HEK293 (cell line): ENCODE results near the gene HECTD4.

Source experiments
- CTCF ChIA-PET: fragments of 350-600 bp; formaldehyde crosslinking; extraction: SDS; loops from one replicate; lab custom pipeline; 2021; ENCODE audit warnings: antibody characterized with exemption; lab: Yijun Ruan, JAX
- POLR2A ChIA-PET: fragments of 300-600 bp; formaldehyde crosslinking; extraction: SDS; loops from one replicate; lab custom pipeline; 2020; ENCODE audit warnings: antibody characterized with exemption, inconsistent platforms; lab: Yijun Ruan, JAX
- H3K27ac ChIP-seq: fragments of 200-500 bp; sonication (Bioruptor generic); 2 replicates; pipeline ENCODE4 v1.5.1; 2014; ENCODE audit warnings: low read depth, low read length, control low read depth, inconsistent platforms; ENCODE audit errors: extremely low read depth
- H3K36me3 ChIP-seq, 2 experiments: fragments of 200-500 bp in 1 of 2; sonication (Bioruptor generic) in 1 of 2; 1 replicate in 1 of 2; 2 replicates in 1 of 2; pipeline ENCODE4 v1.5.1; 2014 to 2017; ENCODE audit warnings: inconsistent platforms in 2 of 2, low read length in 2 of 2; ENCODE audit not compliant: control insufficient read depth in 2 of 2, insufficient read depth in 1 of 2
- H3K4me1 ChIP-seq: fragments of 200-500 bp; sonication (Bioruptor generic); 2 replicates; pipeline ENCODE4 v1.5.1; 2014; ENCODE audit warnings: mild to moderate bottlenecking, low read length, inconsistent platforms; ENCODE audit not compliant: control insufficient read depth, insufficient read depth
- H3K4me3 ChIP-seq: 2 replicates; pipeline ENCODE4 v1.5.1; 2011; ENCODE audit warnings: low read depth, mild to moderate bottlenecking, control low read depth, low read length, moderate library complexity
- H3K9me3 ChIP-seq: fragments of 200-500 bp; sonication (Bioruptor generic); 2 replicates; pipeline ENCODE4 v1.5.1; 2014; ENCODE audit warnings: low read depth, low read length, inconsistent platforms; ENCODE audit not compliant: control insufficient read depth, insufficient read depth
- BCL6B ChIP-seq: fragments of 450-650 bp; formaldehyde crosslinking; IDR thresholded peaks from 2 replicates; pipeline ENCODE4 v1.5.1; 2017; ENCODE audit warnings: missing biosample characterization, missing genetic modification characterization
- GFI1B ChIP-seq: fragments of 450-650 bp; formaldehyde crosslinking; IDR thresholded peaks from 2 replicates; pipeline ENCODE4 v1.5.1; 2016; ENCODE audit warnings: missing biosample characterization, missing genetic modification characterization
- GLI4 ChIP-seq: fragments of 450-650 bp; formaldehyde crosslinking; IDR thresholded peaks from 2 replicates; pipeline ENCODE4 v1.5.1; 2016; ENCODE audit warnings: missing biosample characterization, missing genetic modification characterization
- HIC1 ChIP-seq: fragments of 450-650 bp; formaldehyde crosslinking; IDR thresholded peaks from 2 replicates; pipeline ENCODE4 v1.5.1; 2016; ENCODE audit warnings: missing biosample characterization, missing genetic modification characterization
- HOXC10 ChIP-seq: sonication (generic); formaldehyde crosslinking; IDR thresholded peaks from 2 replicates; pipeline ENCODE4 v1.8.1; 2023; ENCODE audit warnings: mild to moderate bottlenecking, missing genetic modification reagents
- INSM2 ChIP-seq: fragments of 450-650 bp; formaldehyde crosslinking; IDR thresholded peaks from 2 replicates; pipeline ENCODE4 v1.5.1; 2016; ENCODE audit warnings: missing biosample characterization, missing genetic modification characterization
- PRDM6 ChIP-seq: fragments of 450-650 bp; formaldehyde crosslinking; IDR thresholded peaks from 2 replicates; pipeline ENCODE4 v1.5.1; 2017; ENCODE audit warnings: missing biosample characterization, missing genetic modification characterization
- RBAK ChIP-seq: fragments of 450-650 bp; formaldehyde crosslinking; IDR thresholded peaks from 2 replicates; pipeline ENCODE4 v1.5.1; 2016; ENCODE audit warnings: missing biosample characterization, missing genetic modification characterization
- SCRT1 ChIP-seq: fragments of 450-650 bp; formaldehyde crosslinking; IDR thresholded peaks from 2 replicates; pipeline ENCODE4 v1.5.1; 2016; ENCODE audit warnings: missing biosample characterization, missing genetic modification characterization, borderline replicate concordance
- ZBTB48 ChIP-seq: fragments of 450-650 bp; formaldehyde crosslinking; IDR thresholded peaks from 2 replicates; pipeline ENCODE4 v1.5.1; 2016; ENCODE audit warnings: missing biosample characterization, missing genetic modification characterization
- ZNF133 ChIP-seq: fragments of 450-650 bp; formaldehyde crosslinking; IDR thresholded peaks from 2 replicates; pipeline ENCODE4 v1.5.1; 2016; ENCODE audit warnings: missing biosample characterization, missing genetic modification characterization
- ZNF16 ChIP-seq: fragments of 450-650 bp; formaldehyde crosslinking; IDR thresholded peaks from 2 replicates; pipeline ENCODE4 v1.5.1; 2016; ENCODE audit warnings: low read depth, missing biosample characterization, missing genetic modification characterization
- ZNF175 ChIP-seq: fragments of 450-650 bp; formaldehyde crosslinking; IDR thresholded peaks from 2 replicates; pipeline ENCODE4 v1.5.1; 2016; ENCODE audit warnings: missing biosample characterization, missing genetic modification characterization
- ZNF2 ChIP-seq: fragments of 450-650 bp; formaldehyde crosslinking; IDR thresholded peaks from 2 replicates; pipeline ENCODE4 v1.5.1; 2016; ENCODE audit warnings: missing biosample characterization, missing genetic modification characterization
- ZNF221 ChIP-seq: fragments of 450-650 bp; formaldehyde crosslinking; IDR thresholded peaks from 2 replicates; pipeline ENCODE4 v1.5.1; 2017; ENCODE audit warnings: missing biosample characterization, missing genetic modification characterization, borderline replicate concordance
- ZNF302 ChIP-seq: fragments of 450-650 bp; formaldehyde crosslinking; IDR thresholded peaks from 2 replicates; pipeline ENCODE4 v1.5.1; 2016; ENCODE audit warnings: missing biosample characterization, missing genetic modification characterization, low read depth
- ZNF324 ChIP-seq: fragments of 450-650 bp; formaldehyde crosslinking; IDR thresholded peaks from 2 replicates; pipeline ENCODE4 v1.5.1; 2016; ENCODE audit warnings: missing biosample characterization, missing genetic modification characterization
- ZNF449 ChIP-seq: fragments of 450-650 bp; formaldehyde crosslinking; IDR thresholded peaks from 2 replicates; pipeline ENCODE4 v1.5.1; 2017; ENCODE audit warnings: missing biosample characterization, mild to moderate bottlenecking, missing genetic modification characterization, moderate library complexity
- ZNF529 ChIP-seq: fragments of 450-650 bp; formaldehyde crosslinking; IDR thresholded peaks from 2 replicates; pipeline ENCODE4 v1.5.1; 2017; ENCODE audit warnings: missing genetic modification characterization, missing biosample characterization; ENCODE audit not compliant: insufficient replicate concordance
- ZNF561 ChIP-seq: fragments of 450-650 bp; IDR thresholded peaks from 2 replicates; pipeline ENCODE4 v1.5.1; 2018; ENCODE audit warnings: missing biosample characterization, missing genetic modification characterization, borderline replicate concordance
- ZNF660 ChIP-seq: fragments of 450-650 bp; IDR thresholded peaks from 2 replicates; pipeline ENCODE4 v1.5.1; 2018; ENCODE audit warnings: missing biosample characterization, mild to moderate bottlenecking, missing genetic modification characterization
- ZNF670 ChIP-seq: fragments of 450-650 bp; formaldehyde crosslinking; IDR thresholded peaks from 2 replicates; pipeline ENCODE4 v1.5.1; 2016; ENCODE audit warnings: missing biosample characterization, missing genetic modification characterization, low read depth
- ZNF704 ChIP-seq: fragments of 450-650 bp; formaldehyde crosslinking; IDR thresholded peaks from 2 replicates; pipeline ENCODE4 v1.5.1; 2016; ENCODE audit warnings: missing biosample characterization, missing genetic modification characterization

Gene HECTD4

GRCh38 chr12:112126911-112127310, 255.3 kb downstream of the HECTD4 start:
- Histone ChIP-seq H3K4me3 (no peak overlapping the region), H3K27ac (no peak overlapping the region), H3K36me3 (peaks cover 5 to 12% of the 10 kb centered on the region in 2 experiments; a peak in 2 of 3 replicates), H3K4me1 (peaks cover 14% of the 10 kb centered on the region), H3K9me3 (no peaks in the 10 kb centered on the region)
- CTCF ChIA-PET: interaction anchor here (1.2 kb wide), 1 partner anchor 15 kb away, joined by 4 read pairs; no protein-coding TSS in a partner anchor
- TF ChIP-seq ZNF2 (no peak), BCL6B (tag by site-specific recombination) (no peak), ZNF670 (no peak), GLI4 (tag by site-specific recombination) (no peak), ZNF16 (tag by site-specific recombination) (no peak), INSM2 (no peak), ZNF133 (tag by site-specific recombination) (no peak), ZNF302 (no peak), ZNF529 (no peak), SCRT1 (tag by site-specific recombination) (no peak), ZNF175 (no peak), RBAK (no peak), GFI1B (tag by site-specific recombination) (no peak), ZNF561 (tag by site-specific recombination) (no peak), ZNF449 (tag by site-specific recombination) (no peak), ZBTB48 (no peak), ZNF324 (no peak), ZNF221 (tag by site-specific recombination) (no peak), PRDM6 (tag by site-specific recombination) (no peak)
- POLR2A ChIA-PET: interaction anchor here (0.6 to 3.1 kb wide), 5 partner anchors 9 to 62 kb away, joined by 3 to 66 read pairs (median 9); partner anchors contain the start of gene NAA25

- H3K4me1 ChIP-seq: peaks cover 18% of the 10 kb centered on the region
- H3K36me3 ChIP-seq: peaks cover 4 to 5% of the 10 kb centered on the region in 2 experiments; a peak in 2 of 3 replicates
- H3K27ac ChIP-seq: peak overlapping the region; percentile 83
- TF ChIP-seq ZNF704 (tag by site-specific recombination): no peak
- no peak for TF ChIP-seq ZNF660
- no peak for TF ChIP-seq HOXC10 (CRISPR knock-in tag)
- 0 out of 2 replicates have a peak, but pooled peaks have one; percentile 1 for TF ChIP-seq HIC1 (tag by site-specific recombination)
- H3K9me3 ChIP-seq: no peaks in the 10 kb centered on the region
- CTCF ChIA-PET: interaction anchor here (1.2 kb wide), 1 partner anchor 14 kb away, joined by 4 read pairs; no protein-coding TSS in a partner anchor
- peak overlapping the region; percentile 89 for H3K4me3 ChIP-seq
- POLR2A ChIA-PET: interaction anchor here (0.5 to 3.1 kb wide), 8 partner anchors 10 to 261 kb away, joined by 3 to 66 read pairs (median 4); partner anchors contain the start of genes ERP29, NAA25 and TMEM116
These were observed 256.2 kb downstream of the HECTD4 start for GRCh38 chr12:112126000-112126438.
